Neural cell (in vitro differentiated cells): ENCODE results near the gene ABHD10.

Experiments used
- CTCF ChIP-seq: fragments of 450-650 bp; IDR thresholded peaks from 2 replicates; pipeline ENCODE4 v1.5.1; 2014; ENCODE audit warnings: antibody characterized with exemption, mild to moderate bottlenecking, moderate library complexity; ENCODE audit not compliant: poor library complexity, severe bottlenecking
- EP300 ChIP-seq: fragments of 450-650 bp; conservative IDR thresholded peaks from 2 replicates; pipeline ENCODE4 v1.6.1; 2014; ENCODE audit warnings: antibody characterized with exemption, mild to moderate bottlenecking, moderate library complexity; ENCODE audit not compliant: poor library complexity, severe bottlenecking
- EZH2 ChIP-seq: fragments of 200-600, 300-800 bp; shearing (Covaris generic), sonication (generic); IDR thresholded peaks from 2 replicates; pipeline ENCODE4 v1.6.1; 2014; ENCODE audit warnings: antibody characterized with exemption, low read length, borderline replicate concordance, mild to moderate bottlenecking; ENCODE audit not compliant: insufficient read depth, poor library complexity, severe bottlenecking
- MXI1 ChIP-seq: fragments of 450-650 bp; conservative IDR thresholded peaks from 2 replicates; pipeline ENCODE4 v1.6.1; 2014; ENCODE audit warnings: antibody characterized with exemption, mild to moderate bottlenecking; ENCODE audit not compliant: poor library complexity, severe bottlenecking
- POLR2AphosphoS5 ChIP-seq: IDR thresholded peaks from 2 replicates; pipeline ENCODE4 v1.6.1; 2012
- RAD21 ChIP-seq: fragments of 450-650 bp; conservative IDR thresholded peaks from 2 replicates; pipeline ENCODE4 v1.6.1; 2014; ENCODE audit warnings: antibody characterized with exemption, mild to moderate bottlenecking, moderate library complexity
- REST ChIP-seq: IDR thresholded peaks from 2 replicates; pipeline ENCODE4 v1.6.1; 2012; ENCODE audit warnings: borderline replicate concordance
- SMC3 ChIP-seq: fragments of 450-650 bp; conservative IDR thresholded peaks from 2 replicates; pipeline ENCODE4 v1.6.1; 2014; ENCODE audit warnings: antibody characterized with exemption, mild to moderate bottlenecking, moderate library complexity; ENCODE audit not compliant: poor library complexity
- TAF1 ChIP-seq: IDR thresholded peaks from 2 replicates; pipeline ENCODE4 v1.6.1; 2012; ENCODE audit warnings: low read depth

- TF ChIP-seq CTCF (no peak), EP300 (no peak), EZH2 (no peak), POLR2AphosphoS5 (no peak), REST (no peak), RAD21 (no peak), MXI1 (no peak), SMC3 (no peak), TAF1 (no peak)
Measured at GRCh38 chr3:112018712-112019111, 39.9 kb downstream of the ABHD10 start.
